ENCODE results near the gene MTMR3.

GRCh38 chr22:29954203-29954855, 71.4 kb downstream of the MTMR3 start:
- TF ChIP-seq CTCF (IDR thresholded peaks at IDR 0.05): no peak
- no peak for TF ChIP-seq POLR2AphosphoS5 (IDR thresholded peaks at IDR 0.05)
